ENCODE measurements around the gene SLC41A1.

SLC41A1 gene

GRCh38 chr1:205822397-205822796, 9.4 kb upstream of the SLC41A1 start:
- DNase-seq (ENCODE audit: low spot score) = no peak

DNA sequence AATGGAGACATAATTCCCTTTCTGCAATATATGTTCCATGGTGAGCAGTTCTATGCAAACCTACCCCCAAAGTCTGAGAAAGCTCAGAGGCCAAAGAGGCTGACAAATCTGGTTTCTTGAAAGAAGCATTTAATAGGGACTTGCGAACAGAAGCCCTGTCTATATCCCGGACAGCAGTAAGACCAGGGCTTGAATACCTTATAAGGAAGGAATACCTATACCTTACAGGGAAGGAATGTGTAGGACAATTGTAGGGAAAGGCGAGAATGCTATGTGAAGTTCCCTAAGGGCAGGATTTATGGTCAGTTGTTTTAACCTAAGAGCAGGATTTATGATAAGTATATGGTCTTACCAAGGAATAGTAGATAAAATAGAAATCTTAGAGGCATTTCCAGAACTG, 5.0 kb upstream of the SLC41A1 start:
- no peak for DNase-seq (ENCODE audit: low spot score)

DNA sequence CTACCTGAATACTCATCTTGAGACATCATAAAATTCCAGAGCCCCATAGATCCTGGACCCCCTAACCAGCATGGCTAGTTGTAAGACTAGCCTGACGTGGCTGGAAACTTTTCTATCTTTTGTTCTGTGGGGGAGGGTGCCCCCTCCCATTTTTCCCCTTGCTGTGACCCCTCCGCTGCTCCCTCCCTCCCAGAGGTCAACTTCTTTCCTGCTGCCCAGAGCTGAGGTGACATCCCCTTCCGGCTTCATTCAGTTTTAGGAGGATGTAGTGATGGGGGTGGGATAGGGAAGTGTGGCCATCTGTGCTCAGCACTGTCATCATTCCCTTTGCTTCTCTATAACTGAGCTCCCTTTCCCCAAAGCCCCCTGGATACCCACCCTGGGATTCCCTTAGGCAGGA, 4.4 kb upstream of the SLC41A1 start:
- no peak for DNase-seq (ENCODE audit: low spot score)

- no peak for DNase-seq (ENCODE audit: low spot score)
Measured at GRCh38 chr1:205813755-205814058, 709 bp upstream of the SLC41A1 start.

DNA sequence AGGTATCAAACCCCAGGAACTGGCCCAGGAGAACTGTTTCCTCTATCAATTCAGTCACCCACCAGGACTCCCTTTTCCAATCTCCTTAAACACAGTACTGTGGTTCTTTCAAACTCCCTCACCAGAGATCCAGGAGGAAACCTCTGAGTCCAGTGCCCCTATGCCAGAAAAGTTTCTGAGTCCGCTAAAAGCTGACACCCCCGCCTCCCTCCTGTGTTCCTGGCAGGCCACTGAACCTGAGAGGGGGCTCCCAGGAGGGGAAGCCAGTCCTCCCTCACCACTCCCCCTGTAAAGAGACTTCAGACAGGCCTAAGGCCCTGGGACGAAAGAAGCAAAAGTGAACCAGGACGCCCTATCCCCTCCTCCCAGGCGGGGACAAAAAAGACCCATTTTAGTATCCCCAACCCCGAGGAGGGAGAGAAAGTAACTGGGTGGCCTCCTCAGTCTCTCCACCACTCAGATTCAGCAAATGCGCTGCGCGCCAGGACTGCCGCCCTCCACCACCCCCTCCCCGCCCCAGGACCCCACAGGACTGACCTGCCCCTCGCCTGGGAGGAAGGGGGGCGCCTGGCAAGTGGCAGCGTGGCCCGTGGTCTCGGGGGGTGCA, 624 bp downstream of the SLC41A1 start:
- peak; percentile 27 for DNase-seq (ENCODE audit: low spot score)

DNA sequence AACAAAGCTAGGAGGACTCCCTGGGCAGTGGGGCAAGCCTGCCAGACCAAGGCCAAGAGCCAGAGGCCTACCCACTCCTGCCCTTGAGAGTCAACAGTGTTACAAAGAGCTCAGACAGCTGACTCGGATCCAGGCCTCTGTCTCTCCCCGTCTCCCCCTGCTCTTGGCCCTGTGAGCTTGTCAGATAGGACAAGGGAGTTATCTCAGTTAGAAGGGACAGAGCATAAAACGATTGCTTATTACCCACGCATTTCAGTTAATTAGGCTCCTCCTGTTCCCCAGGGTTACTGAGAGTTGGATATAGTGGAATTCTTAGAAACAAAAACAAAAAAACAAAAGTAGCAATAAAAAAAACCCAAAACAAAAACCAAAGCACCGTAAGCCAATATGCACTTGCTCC, 1.3 kb downstream of the SLC41A1 start:
- DNase-seq (ENCODE audit: low spot score) = no peak

DNA sequence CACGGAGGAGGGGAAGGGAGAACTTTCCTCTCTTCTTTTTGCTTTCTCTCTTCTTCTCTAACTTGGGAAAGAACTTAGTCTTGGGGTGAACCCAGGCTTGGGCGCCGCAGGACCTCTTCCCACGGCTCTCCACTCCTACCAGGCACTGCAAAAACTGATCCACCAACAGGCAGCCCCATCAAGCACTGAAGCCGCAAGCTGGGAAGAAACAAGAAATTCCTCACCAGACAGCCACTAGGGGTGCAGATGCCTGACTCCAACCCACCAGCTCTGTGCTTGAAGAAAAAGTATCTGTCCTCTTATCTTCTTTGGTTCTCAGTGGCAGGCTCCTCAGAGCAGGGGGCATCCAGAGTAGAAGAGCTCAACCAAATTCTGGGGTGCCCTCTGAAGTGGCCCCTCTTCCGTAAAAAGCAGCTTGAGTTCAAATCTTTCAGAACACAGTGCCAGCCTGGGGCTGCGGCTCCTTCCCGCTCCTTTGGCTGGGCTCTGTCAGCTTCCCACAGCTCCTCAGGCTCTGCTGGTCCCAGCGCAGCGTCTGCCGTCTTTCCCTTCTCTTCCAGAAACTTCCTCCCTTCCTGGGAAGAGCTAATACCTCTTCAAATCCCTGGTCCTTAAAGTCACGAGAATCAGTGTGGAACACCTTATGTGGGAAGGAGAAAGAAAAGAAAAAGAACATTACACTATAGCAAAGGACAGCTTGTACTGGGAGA, 2.4 kb downstream of the SLC41A1 start:
- no peak for DNase-seq (ENCODE audit: low spot score)

DNA sequence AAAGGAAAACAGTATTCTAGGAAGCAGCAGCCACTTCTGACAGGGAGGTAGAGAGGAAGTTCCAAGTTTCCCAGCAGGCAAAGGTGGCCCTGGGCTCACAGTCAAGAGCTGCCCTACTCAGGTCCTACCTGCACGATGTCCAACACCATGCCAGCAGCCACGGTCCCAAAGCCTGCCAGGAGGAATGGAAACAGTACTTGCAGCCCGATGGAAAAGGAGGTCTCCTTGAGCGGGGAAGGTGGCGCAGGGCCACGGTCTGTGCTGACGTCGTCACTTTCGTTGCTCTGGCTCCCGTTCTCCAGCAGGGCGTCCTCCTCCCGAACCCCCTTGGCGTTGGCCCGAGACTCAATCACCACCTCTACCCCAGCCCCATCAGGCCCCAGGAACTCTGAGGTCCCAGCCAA, 3.1 kb downstream of the SLC41A1 start:
- no peak for DNase-seq (ENCODE audit: low spot score)

- DNase-seq (ENCODE audit: low spot score) = no peak
Measured at GRCh38 chr1:205809469-205809868, 3.5 kb downstream of the SLC41A1 start.

- DNase-seq (ENCODE audit: low spot score) = no peak
Measured at GRCh38 chr1:205805082-205805711, 7.8 kb downstream of the SLC41A1 start.

DNA sequence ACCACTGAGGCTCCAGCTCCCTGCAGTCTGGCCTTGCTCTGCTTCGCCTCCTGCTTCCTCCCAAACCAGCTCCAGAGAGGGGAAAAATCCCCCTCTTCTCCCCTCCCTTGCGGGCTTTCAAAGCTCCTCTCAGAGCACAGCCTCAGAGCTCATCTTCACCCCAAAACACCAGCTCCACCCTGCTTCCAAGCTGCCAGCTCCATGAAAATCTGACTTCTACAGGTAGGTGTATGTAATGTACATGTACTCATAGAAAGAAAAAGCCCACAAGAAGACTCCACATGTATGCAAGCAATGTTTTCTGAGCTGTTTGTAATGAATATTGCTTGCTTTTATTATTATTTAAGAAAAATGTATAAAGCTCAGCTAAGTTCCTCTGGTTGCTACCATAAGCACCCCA, 8.4 kb downstream of the SLC41A1 start:
- no peak for DNase-seq (ENCODE audit: low spot score)

GRCh38 chr1:205803986-205804385, 9.0 kb downstream of the SLC41A1 start:
- DNase-seq (ENCODE audit: low spot score) = no peak

DNA sequence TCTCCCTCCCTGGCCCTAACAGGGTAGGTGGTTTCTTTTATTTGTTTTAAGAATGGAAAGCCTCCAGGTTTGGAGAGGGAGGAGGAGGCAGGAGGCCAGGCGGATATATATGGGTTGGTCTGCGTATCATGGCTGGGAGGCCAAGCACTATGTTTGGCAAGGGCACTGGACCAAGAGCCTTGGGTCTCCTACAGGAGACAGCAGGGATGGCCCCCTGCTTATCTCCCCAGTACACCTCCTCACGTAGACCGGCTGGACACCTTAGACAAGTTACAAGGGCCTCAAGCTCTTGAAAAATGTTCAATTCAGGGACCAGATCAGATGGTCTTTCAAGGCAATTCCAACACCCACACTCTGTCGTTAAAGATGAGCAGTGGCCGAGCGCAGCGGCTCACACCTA, 10.9 kb downstream of the SLC41A1 start:
- DNase-seq (ENCODE audit: low spot score) = no peak

GRCh38 chr1:205800981-205801703, 11.9 kb downstream of the SLC41A1 start:
- DNase-seq (ENCODE audit: low spot score) = no peak

DNA sequence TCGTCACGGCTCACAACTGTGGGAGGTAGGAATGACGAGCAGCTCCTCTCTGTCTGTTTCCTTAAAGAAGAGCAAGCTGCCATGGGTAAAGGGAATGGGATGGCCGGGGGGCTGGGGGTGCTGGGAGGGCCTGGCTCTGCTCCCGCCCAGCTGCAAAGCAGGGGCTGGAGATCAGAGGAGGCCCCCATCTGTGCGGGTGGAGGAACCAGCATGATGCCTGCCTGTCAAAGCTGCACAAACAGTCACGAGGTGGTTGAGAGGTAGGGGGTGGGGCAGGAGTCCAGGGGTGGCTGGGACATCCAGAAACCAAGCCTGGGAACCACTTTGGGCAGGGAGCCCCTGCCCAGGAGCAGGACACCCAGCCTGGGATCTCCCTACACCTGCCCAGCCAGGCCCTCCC, 12.6 kb downstream of the SLC41A1 start:
- no peak for DNase-seq (ENCODE audit: low spot score)

DNA sequence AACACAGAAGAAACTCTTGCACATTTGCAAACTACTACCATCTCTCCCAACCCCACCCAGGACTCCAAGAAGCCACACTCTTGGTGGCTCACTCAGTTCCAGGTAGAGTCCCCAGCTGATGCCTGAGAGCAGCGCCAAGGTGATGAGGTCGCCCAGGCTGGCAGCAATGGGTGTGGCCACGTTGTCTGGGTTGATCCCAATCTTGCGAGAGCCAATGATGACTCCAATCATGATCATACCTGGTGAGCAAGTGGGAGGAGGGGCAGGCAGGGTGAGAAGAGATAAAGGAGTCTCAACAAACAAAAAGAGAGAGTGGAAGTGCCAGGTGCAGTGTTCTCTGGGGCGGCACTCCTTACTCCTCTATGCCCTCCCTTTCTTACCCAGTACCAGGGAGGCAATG, 14.4 kb downstream of the SLC41A1 start:
- no peak for DNase-seq (ENCODE audit: low spot score)

DNA sequence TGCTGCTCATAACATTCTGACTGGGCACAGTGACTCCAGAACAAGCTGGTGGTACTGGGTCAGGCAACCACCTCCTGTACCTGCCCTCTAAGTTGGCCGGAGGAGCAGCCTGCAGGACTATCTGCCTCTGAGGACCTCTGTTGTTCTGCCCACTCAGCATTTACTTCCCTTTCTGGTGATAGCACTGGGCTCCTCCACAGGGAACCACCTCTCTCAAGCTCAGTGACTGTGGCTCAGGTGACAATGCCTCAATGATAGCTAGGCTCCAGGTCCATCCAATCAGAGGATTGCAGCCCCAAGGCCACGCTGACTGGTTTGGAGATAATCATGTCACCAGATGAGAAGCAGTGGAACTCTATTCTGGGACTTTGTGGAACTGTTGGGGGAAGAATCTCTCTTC, 15.8 kb downstream of the SLC41A1 start:
- no peak for DNase-seq (ENCODE audit: low spot score)

DNA sequence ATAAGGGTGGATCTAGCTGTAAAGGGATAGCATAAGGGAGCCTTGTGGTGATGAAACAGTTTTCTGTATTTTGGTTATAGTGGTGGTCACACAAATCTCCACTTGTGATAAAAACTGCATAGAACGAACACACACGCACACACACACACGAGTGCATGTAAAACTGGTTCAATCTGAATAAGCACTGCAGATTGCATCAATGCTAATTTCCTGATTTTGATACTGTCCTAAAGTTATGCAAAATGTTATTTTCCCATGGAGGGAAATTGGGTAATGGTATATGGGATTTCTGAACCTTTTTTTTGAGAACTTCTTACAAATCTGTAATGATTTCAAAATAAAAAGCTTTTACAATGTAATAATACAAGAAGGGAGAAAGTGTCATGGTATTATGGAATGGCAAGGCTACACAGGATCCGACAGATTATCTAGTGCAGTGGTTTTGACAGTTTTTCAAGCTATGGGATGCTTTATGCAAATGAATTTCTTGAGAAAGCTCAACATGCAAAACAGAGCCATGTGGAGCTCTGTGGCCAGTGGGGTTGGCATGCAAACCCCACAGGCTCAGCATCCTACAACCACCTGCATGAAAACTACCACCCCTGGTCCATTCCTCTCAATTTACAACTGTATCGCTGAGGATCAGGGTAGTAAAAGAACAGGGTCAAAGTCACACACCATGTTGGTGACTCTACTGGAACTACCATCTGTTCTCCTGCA, 18.8 kb downstream of the SLC41A1 start:
- no peak for DNase-seq (ENCODE audit: low spot score)

- no peak for DNase-seq (ENCODE audit: low spot score)
Measured at GRCh38 chr1:205792961-205793673, 19.9 kb downstream of the SLC41A1 start.

- no peak for DNase-seq (ENCODE audit: low spot score)
Measured at GRCh38 chr1:205792481-205792881, 20.5 kb downstream of the SLC41A1 start.

- DNase-seq (ENCODE audit: low spot score) = peak; percentile 71
Measured at GRCh38 chr1:205791568-205792180, 21.3 kb downstream of the SLC41A1 start.

All from HuH-7.5 (cell line).